ENCODE data around the gene KIAA1755.

KIAA1755 gene, protein sequence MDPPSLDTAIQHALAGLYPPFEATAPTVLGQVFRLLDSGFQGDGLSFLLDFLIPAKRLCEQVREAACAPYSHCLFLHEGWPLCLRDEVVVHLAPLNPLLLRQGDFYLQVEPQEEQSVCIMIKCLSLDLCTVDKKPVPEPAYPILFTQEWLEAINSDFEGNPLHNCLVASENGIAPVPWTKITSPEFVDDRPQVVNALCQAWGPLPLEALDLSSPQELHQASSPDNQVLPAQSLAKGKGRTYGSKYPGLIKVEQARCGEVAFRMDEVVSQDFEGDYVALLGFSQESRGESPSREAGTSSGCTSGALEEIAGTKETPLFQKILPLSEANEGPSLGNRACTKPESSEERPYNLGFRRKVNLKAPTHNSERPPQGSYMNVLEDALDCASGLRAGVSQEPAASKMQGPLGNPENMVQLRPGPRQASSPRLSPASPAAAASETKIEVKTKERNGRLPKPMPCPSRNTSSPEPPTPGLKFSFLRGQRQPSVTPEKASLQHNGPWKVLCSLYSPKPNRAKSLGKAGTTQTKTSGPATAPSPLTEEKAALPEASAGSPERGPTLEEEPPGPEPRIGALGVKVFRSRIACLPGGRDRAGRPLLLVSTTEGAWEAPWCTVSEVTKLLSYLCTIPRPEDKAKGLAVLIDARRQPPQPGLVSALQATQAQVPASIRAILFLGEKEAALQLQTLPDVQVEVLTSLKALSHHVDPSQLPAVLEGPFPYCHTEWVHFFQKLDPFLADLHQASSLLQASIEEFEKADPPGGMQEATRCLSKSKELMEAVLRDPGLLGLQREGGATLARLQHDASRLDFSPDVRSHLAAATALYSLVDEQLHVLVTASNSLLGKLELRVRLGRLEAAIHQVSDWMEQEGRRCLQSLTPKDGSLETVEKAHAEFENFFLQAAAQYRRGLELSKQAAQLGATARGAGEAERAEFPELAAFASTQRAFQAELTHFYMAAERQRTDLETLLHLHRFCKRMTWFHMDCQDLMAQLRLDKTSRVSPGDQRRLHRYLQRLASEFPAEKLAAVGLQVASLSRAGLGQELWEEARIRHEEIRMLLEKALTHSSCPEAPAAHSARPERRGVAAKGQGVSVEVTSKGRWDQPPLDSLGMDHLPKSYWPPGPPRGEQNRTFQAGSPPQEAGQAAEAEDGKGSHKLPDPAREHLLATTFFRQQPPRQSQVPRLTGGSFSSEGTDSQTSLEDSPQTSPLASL

GRCh38 chr20:38260378-38261053 lies at the start of gene KIAA1755:
TSS of gene KIAA1755 (minus strand) at chr20:38260735. CDS start at chr20:38260500, 235 bp downstream.
- no peak for DNase-seq

- no peak for DNase-seq
Observed at GRCh38 chr20:38308447-38308846, 47.9 kb upstream of the KIAA1755 start.

DNA sequence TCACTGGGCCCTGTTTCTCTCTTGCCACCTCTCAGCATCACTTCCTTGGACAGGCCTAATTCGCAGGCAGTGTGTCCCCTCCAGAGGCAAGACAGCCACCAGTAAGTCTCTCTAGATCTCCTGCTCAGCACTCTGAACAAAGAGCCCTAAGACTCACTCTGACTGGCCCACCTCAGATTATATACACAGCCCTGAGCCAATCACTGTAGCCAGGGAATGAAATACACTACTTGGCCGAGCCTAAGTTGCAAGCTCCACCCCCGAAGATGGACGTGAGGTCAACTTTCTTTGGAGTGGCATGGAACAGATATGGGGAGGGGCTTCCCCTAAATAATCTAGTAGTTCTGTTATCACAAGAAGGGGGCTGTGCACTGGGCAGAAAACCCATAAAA lies 47.5 kb upstream of the KIAA1755 start:
- DNase-seq, result no peak

DNA sequence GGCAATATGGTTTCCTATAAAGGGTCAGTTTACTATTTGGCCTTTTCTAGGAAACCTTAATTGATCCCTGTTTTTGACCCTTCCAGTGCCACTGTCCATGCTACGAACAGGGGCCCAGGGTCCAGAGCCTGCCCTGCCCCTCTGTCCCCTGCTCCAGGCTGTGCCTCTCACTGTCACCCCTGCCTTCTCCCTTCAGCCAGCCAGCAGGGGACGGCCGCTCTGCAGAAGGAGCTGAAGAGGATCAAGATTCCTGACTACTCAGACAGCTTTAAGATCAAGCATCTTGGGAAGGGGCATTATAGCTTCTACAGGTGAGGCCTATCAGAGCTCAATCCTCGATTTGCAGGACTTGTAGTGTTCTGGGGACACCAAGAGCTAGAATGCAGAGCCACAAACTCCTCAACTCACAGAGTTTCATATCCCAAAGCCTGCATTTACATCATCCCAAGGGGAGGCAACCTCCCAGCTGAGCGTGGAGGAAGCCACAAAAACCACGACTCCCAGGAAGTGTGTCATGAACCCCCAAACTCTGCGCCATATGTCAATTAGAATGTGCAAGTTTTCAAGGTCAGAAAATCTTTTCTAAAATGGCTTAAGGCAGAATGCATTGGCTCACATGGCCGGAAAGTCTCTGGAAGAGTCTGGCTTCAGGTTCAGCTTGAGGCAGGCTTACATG lies 47.0 kb upstream of the KIAA1755 start:
- DNase-seq, result no peak

DNA sequence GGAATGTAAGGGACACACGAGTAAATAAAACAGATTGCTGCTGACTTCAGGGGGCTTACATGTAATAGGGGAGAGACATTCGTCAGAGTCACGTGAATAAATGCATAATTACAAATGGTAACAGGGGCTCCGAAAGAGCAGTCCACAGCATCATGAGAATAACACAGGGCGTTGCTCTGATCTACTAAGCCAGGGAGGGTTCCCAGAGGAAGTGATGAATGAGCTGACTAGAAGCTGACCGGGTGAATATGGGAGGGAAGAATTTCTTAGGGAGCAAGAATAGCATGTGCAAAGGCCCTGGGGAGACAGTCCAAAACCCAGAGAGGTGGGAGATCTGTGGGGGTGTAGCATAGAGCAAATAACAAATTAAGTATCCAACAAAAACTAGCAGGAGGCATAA lies 45.8 kb upstream of the KIAA1755 start:
- DNase-seq, result no peak

- DNase-seq, result no peak
Observed at GRCh38 chr20:38305541-38305940, 45.0 kb upstream of the KIAA1755 start.

- peak; percentile 13 for DNase-seq
Observed at GRCh38 chr20:38304845-38305447, 44.4 kb upstream of the KIAA1755 start.

- no peak for DNase-seq
Observed at GRCh38 chr20:38303908-38304379, 43.4 kb upstream of the KIAA1755 start, which contains the start of gene BPI. TSS of gene BPI (plus strand) at chr20:38304156. CDS start at chr20:38304224, 68 bp downstream.

- no peak for DNase-seq
Observed at GRCh38 chr20:38302786-38303185, 42.3 kb upstream of the KIAA1755 start.

DNA sequence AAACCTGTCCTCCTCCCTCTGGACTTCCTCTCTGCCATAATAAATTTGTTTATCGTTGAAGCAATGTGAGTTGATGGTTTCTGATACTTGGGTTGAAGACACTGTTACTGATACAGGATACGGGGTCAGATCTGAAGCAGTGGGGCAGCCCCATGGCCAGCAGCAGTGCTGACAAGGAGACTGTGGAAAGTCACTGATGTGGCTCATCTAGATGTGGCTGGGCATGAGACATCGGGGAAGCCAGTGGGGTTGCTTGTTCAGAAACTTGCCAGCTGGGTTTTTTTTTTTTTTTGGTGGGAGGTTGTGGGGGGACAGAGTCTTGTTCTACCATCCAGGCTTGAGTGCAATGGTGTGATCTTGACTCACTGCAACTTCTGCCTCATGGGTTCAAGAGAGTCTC lies 40.8 kb upstream of the KIAA1755 start:
- no peak for DNase-seq

DNA sequence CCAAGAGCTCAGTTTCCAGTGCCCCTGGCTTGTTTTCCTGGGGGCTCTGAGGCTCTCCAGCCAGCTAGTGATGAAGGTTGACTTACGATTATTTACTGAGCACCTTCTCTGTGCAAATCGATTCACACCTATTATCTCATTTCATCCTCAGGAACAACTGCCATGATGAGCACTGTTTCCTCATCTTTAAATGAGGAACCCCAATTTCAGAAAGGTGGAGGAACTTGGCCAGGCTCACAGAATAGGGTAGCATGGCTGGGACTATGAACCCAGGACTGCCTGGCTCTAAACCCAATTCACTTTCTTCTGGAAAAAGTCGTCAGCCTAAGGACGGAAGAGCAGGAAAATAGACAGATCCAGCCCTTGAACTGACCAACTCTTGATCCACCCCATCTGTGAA lies 39.9 kb upstream of the KIAA1755 start:
- no peak for DNase-seq

- DNase-seq, result no peak
Observed at GRCh38 chr20:38299963-38300362, 39.4 kb upstream of the KIAA1755 start.

DNA sequence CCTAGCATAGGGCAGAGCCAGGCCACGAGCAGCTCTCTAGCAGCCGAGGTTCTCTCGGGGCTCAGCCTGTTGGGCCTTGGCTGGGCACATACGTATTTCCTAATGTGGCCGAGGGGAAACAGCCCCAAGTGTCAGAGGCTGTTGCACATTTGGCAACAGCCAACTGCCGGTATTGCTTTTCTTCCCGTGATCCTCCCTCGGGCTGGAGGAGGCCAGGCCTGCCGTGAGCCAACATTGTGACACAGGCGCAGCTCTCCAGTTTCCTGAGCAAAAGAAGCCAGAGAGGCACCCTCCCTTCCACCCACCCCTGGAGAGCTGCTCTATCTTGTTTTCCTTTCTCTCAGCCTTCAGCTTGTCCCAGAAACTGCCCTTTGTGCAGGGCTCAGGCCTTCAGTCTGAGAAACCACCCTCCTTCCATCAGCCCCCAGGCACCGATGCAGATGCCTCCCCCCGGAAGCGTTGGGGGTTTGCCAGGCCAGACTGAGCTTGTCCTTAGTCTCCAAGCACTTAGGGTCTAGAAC lies 38.3 kb upstream of the KIAA1755 start:
- DNase-seq, result no peak

GRCh38 chr20:38297916-38298674 lies 37.6 kb upstream of the KIAA1755 start:
- DNase-seq, result no peak

- DNase-seq, result no peak
Observed at GRCh38 chr20:38296433-38296832, 35.9 kb upstream of the KIAA1755 start.

DNA sequence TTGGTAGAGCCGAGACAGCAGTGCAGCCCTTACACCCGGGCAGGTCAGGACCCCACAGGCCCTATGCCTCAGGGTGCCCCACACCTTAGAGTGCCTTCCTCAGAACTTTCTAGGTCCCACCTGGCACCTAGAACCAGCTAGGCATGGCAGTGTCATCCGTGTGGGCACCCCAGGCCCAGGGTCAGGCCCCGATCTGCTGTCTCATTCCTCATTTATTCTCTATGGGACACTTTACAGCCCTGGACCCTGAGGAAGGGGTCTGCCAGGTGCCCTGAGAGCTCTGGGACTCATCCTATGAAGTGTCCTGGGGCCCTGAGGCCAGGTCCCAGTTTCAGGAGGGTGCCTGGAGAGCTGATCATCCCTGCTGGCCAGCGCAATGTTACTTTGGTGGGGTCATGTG lies 35.3 kb upstream of the KIAA1755 start:
- DNase-seq, result no peak

GRCh38 chr20:38294076-38294591 lies 33.6 kb upstream of the KIAA1755 start:
- DNase-seq, result no peak

DNA sequence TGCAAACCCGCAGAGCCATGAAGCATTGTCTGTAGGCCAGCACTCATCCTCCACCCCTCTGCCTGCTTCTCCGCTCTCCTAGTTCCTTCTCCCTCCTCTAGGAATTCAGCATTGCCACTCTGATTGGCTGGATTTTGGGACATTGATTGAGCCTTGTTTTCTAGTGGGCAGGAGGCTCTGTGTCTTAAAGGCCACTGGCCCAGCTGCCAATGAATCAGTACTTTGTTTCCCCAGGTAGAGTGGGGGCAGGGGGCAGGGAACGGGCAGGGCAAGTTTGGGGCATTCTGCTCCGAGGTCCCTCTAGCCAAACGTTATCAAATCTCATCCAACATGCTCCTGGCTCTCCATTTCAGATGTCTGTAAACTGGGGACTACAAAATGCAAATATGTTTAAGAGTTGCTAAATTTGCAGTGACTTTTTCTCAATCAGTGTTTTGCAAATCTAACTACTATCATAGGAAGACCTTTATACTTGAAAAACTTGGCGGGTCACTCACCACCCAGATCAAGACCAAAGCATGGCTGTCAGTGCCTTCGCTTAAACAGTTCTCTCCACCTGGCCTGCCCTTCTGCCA lies 33.0 kb upstream of the KIAA1755 start:
- no peak for DNase-seq

DNA sequence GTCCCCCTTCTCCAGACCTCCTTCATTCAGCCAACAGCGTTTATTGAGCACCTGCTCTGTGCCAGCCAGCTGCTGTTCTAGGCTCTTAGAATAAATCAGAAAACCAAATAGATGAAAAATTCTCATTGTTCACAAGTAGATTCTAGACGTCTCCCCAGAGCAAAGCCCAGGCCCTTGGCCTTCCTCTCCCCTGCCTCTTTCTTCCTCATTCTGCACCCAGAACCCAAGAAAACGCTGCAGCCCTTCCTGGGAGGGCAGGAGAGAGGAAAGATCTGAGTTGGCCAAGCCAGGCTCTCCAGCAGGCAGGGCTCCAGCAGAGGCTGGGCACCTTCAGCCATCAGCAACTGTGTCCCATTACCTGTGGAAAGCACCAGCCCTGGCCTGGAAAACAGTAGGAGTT lies 31.4 kb upstream of the KIAA1755 start:
- DNase-seq, result no peak
